WTC11 (cell line): ENCODE measurements around the gene MORC3. TPM values are rescaled to one million over a fixed set of nuclear protein-coding genes. Genes with fewer than 3 reads are reported as not detected.

Experiments
- ATAC-seq: fragments of 200-7000 bp; cut with Tn5 transposase; 2 replicates; pipeline ENCODE4 v1.10.0; 2021; ENCODE audit warnings: mild to moderate bottlenecking, moderate library complexity
- CTCF ChIA-PET: fragments of 300-600 bp; sonication (Branson Sonifier 250); formaldehyde crosslinking; loops from one replicate; lab custom pipeline; 2021; ENCODE audit warnings: antibody characterized with exemption; lab: Charles Lee
- POLR2A ChIA-PET: fragments of 350-600 bp; sonication (Branson Sonifier 250); formaldehyde crosslinking; loops from one replicate; lab custom pipeline; 2021; ENCODE audit warnings: antibody characterized with exemption; lab: Charles Lee
- DNase-seq: peaks from one replicate; pipeline ENCODE4 v3.0.0; 2021; ENCODE audit warnings: low spot score
- H3K27ac Mint-ChIP-seq: 2 replicates; pipeline ENCODE4 v1.8.0; 2021; ENCODE audit warnings: mixed read lengths
- H3K27me3 Mint-ChIP-seq: 2 replicates; pipeline ENCODE4 v1.8.0; 2021; ENCODE audit warnings: low read depth, mild to moderate bottlenecking, moderate library complexity, mixed read lengths
- H3K36me3 Mint-ChIP-seq: 2 replicates; pipeline ENCODE4 v1.8.0; 2021; ENCODE audit warnings: mixed read lengths
- H3K4me1 Mint-ChIP-seq: 2 replicates; pipeline ENCODE4 v1.8.0; 2022; ENCODE audit warnings: mixed read lengths
- H3K4me3 Mint-ChIP-seq: 2 replicates; pipeline ENCODE4 v1.8.0; 2021; ENCODE audit warnings: mild to moderate bottlenecking, moderate library complexity, mixed read lengths
- H3K9me3 Mint-ChIP-seq: 2 replicates; pipeline ENCODE4 v1.8.0; 2021; ENCODE audit warnings: mixed read lengths
- AFF4 ChIP-seq: sonication (generic); formaldehyde crosslinking; IDR thresholded peaks from 2 replicates; pipeline ENCODE4 v1.8.1; 2023; ENCODE audit warnings: mild to moderate bottlenecking, missing genetic modification reagents, borderline replicate concordance
- ATF3 ChIP-seq: sonication (generic); formaldehyde crosslinking; conservative IDR thresholded peaks from 2 replicates; pipeline ENCODE4 v1.8.1; 2022; ENCODE audit warnings: mild to moderate bottlenecking, missing genetic modification reagents
- CBFB ChIP-seq: sonication (generic); formaldehyde crosslinking; IDR thresholded peaks from 2 replicates; pipeline ENCODE4 v1.8.1; 2022; ENCODE audit warnings: mild to moderate bottlenecking, low read depth, missing genetic modification reagents
- E2F1 ChIP-seq: sonication (generic); formaldehyde crosslinking; IDR thresholded peaks from 2 replicates; pipeline ENCODE4 v1.8.0; 2022; ENCODE audit warnings: mild to moderate bottlenecking, missing genetic modification reagents
- E2F5 ChIP-seq: sonication (generic); formaldehyde crosslinking; IDR thresholded peaks from 2 replicates; pipeline ENCODE4 v1.8.1; 2022; ENCODE audit warnings: mild to moderate bottlenecking, moderate library complexity, missing genetic modification reagents
- ERG ChIP-seq: fragments of 250-450 bp; sonication (Bioruptor Pico); IDR thresholded peaks from 2 replicates; pipeline ENCODE4 v1.8.0; 2021; ENCODE audit warnings: mild to moderate bottlenecking
- MYBL2 ChIP-seq: sonication (generic); formaldehyde crosslinking; IDR thresholded peaks from 2 replicates; pipeline ENCODE4 v1.8.1; 2023; ENCODE audit warnings: mild to moderate bottlenecking, moderate library complexity, missing genetic modification reagents
- NFATC4 ChIP-seq: fragments of 250-450 bp; sonication (Bioruptor Pico); IDR thresholded peaks from 2 replicates; pipeline ENCODE4 v1.9.0; 2021; ENCODE audit warnings: mild to moderate bottlenecking
- NR2C2 ChIP-seq: sonication (generic); formaldehyde crosslinking; IDR thresholded peaks from 2 replicates; pipeline ENCODE4 v1.8.0; 2022; ENCODE audit warnings: mild to moderate bottlenecking, missing genetic modification reagents
- NR3C1 ChIP-seq: sonication (generic); formaldehyde crosslinking; conservative IDR thresholded peaks from 2 replicates; pipeline ENCODE4 v1.8.1; 2023; ENCODE audit warnings: low read depth, mild to moderate bottlenecking, missing genetic modification reagents
- STAT6 ChIP-seq: sonication (generic); formaldehyde crosslinking; conservative IDR thresholded peaks from 2 replicates; pipeline ENCODE4 v1.8.1; 2023; ENCODE audit warnings: mild to moderate bottlenecking, low read depth, missing genetic modification reagents, moderate library complexity
- ZNF121 ChIP-seq: sonication (generic); formaldehyde crosslinking; IDR thresholded peaks from 2 replicates; pipeline ENCODE4 v1.8.0; 2023; ENCODE audit warnings: missing genetic modification reagents
- ZNF281 ChIP-seq: sonication (generic); formaldehyde crosslinking; IDR thresholded peaks from 2 replicates; pipeline ENCODE4 v1.8.0; 2023; ENCODE audit warnings: mild to moderate bottlenecking, missing genetic modification reagents
- ZNF396 ChIP-seq: fragments of 250-450 bp; sonication (Bioruptor Pico); IDR thresholded peaks from 2 replicates; pipeline ENCODE4 v1.8.0; 2021; ENCODE audit warnings: mild to moderate bottlenecking, moderate library complexity, borderline replicate concordance
- ZNF512 ChIP-seq: sonication (generic); formaldehyde crosslinking; IDR thresholded peaks from 2 replicates; pipeline ENCODE4 v1.8.1; 2022; ENCODE audit warnings: missing genetic modification reagents, borderline replicate concordance
- total RNA-seq: library from RNA; stranded (reverse); gene quantifications from 3 replicates; pipeline ENCODE4 v1.2.3, GENCODE V29; 2021

The MORC3 gene
- total RNA-seq, 1 experiment from 2014 or later, result 15.9 TPM

GRCh38 chr21:36297938-36298572, 21.9 kb upstream of the MORC3 start:
- TF ChIP-seq ATF3 (CRISPR knock-in tag) (no peak), MYBL2 (CRISPR knock-in tag) (no peak), E2F1 (CRISPR knock-in tag) (no peak), ZNF396 (CRISPR knock-in tag) (no peak), ZNF512 (CRISPR knock-in tag) (no peak), NR3C1 (CRISPR knock-in tag) (no peak), NR2C2 (CRISPR knock-in tag) (no peak), AFF4 (CRISPR knock-in tag) (no peak), ZNF281 (CRISPR knock-in tag) (no peak), E2F5 (CRISPR knock-in tag) (no peak), STAT6 (CRISPR knock-in tag) (no peak), ZNF121 (CRISPR knock-in tag) (no peak), ERG (CRISPR knock-in tag) (no peak), NFATC4 (CRISPR knock-in tag) (no peak), CBFB (CRISPR knock-in tag) (no peak)
- ChIA-PET POLR2A (no interaction called here), CTCF (interaction anchor here (1.2 kb wide), 1 partner anchor 157 kb away, joined by 4 read pairs; no protein-coding TSS in a partner anchor)
- DNase-seq (no peak), ATAC-seq (no peak)
- 0 out of 2 replicates have a peak, but pooled peaks cover 3% of the 10 kb centered on the region for H3K9me3 Mint-ChIP-seq
- H3K4me3 Mint-ChIP-seq, result no peak overlapping the region
- peaks cover 32% of the 10 kb centered on the region for H3K27me3 Mint-ChIP-seq
- H3K4me1 Mint-ChIP-seq, result no peaks in the 10 kb centered on the region
- peaks cover 4% of the 10 kb centered on the region for H3K36me3 Mint-ChIP-seq
- no peak overlapping the region for H3K27ac Mint-ChIP-seq
